Prostate gland (tissue), 2 donors: ENCODE measurements around the gene SUSD3. TPM values are rescaled to one million over a fixed set of nuclear protein-coding genes. Genes with fewer than 3 reads are reported as not detected.
A peak's percentile ranks its signal among the peaks of the same experiment; 100 is the strongest.

ENCODE experiments used
- DNase-seq: peaks from one replicate; pipeline ENCODE4 v3.0.0-alpha.2; 2019; ENCODE audit warnings: low spot score
- H3K27ac ChIP-seq, 2 donors: fragments of 200-600 bp; sonication (generic); 2 replicates each; pipeline ENCODE4 v1.5.1; 2017 to 2019
- H3K27me3 ChIP-seq: fragments of 200-600 bp; sonication (generic); replicated peaks from 2 replicates; pipeline ENCODE4 v1.5.1; 2019; ENCODE audit not compliant: insufficient read depth
- H3K36me3 ChIP-seq, 2 donors: fragments of 200-600 bp; sonication (generic); 1 replicate in 1 of 2; 2 replicates in 1 of 2; pipeline versions ENCODE4 v1.5.1 to v1.8.1; 2017 to 2019
- H3K4me1 ChIP-seq: fragments of 200-600 bp; sonication (generic); replicated peaks from 2 replicates; pipeline ENCODE4 v1.5.1; 2019
- H3K4me3 ChIP-seq, 2 donors: fragments of 200-600 bp; sonication (generic); 2 replicates each; pipeline ENCODE4 v1.5.1; 2017 to 2019
- H3K9me3 ChIP-seq: fragments of 200-600 bp; sonication (generic); 2 replicates; pipeline ENCODE4 v1.5.1; 2017
- POLR2A ChIP-seq: fragments of 450-650 bp; IDR thresholded peaks from one replicate; pipeline ENCODE4 v1.6.1; 2016; ENCODE audit warnings: antibody characterized with exemption, mild to moderate bottlenecking
- POLR2AphosphoS5 ChIP-seq: sonication (generic); formaldehyde crosslinking; IDR thresholded peaks from one replicate; pipeline ENCODE4 v1.6.1; 2017; ENCODE audit warnings: antibody characterized with exemption
- WGBS: methylation state at CpG from one replicate; pipeline ENCODE4 v1.1.5; 2018; 5-methylcytosine and 5-hydroxymethylcytosine counted together
- intact Hi-C: fragments of 100-400 bp; cut with DNase I; formaldehyde crosslinking; loops from one replicate; pipeline ENCODE4 v1.14.2; 2022
- total RNA-seq, 2 donors: library from RNA; depleted of rRNA; stranded (reverse); fragments of >200 nt; gene quantifications; one replicate each; pipeline ENCODE4 v1.1.0, GENCODE V29; 2016
- TF ChIP-seq, protein P1 (sequence below), 4 experiments: fragments of 200-600 bp in 2 of 4; fragments of 450-650 bp in 2 of 4; sonication (generic) in 2 of 4; IDR thresholded peaks; 1 replicate in 3 of 4; 2 replicates in 1 of 4; pipeline ENCODE4 v1.5.1; 2016 to 2019; ENCODE audit warnings: antibody characterized with exemption in 4 of 4, mild to moderate bottlenecking in 2 of 4, moderate library complexity in 2 of 4

Gene SUSD3
- total RNA-seq, 2 donors from 2014 or later: 2.2 to 471 TPM

GRCh38 chr9:93125331-93125894, 66.9 kb downstream of the SUSD3 start:
- H3K9me3 ChIP-seq: no peaks in the 10 kb centered on the region
- no peak overlapping the region for H3K27ac ChIP-seq
- peaks cover 12% of the 10 kb centered on the region for H3K4me1 ChIP-seq
- no peak overlapping the region for H3K4me3 ChIP-seq
- no peaks in the 10 kb centered on the region for H3K36me3 ChIP-seq
- H3K27me3 ChIP-seq: no peaks in the 10 kb centered on the region
- TF ChIP-seq POLR2A (no peak), POLR2AphosphoS5 (no peak)
- TF ChIP-seq, protein P1, sequence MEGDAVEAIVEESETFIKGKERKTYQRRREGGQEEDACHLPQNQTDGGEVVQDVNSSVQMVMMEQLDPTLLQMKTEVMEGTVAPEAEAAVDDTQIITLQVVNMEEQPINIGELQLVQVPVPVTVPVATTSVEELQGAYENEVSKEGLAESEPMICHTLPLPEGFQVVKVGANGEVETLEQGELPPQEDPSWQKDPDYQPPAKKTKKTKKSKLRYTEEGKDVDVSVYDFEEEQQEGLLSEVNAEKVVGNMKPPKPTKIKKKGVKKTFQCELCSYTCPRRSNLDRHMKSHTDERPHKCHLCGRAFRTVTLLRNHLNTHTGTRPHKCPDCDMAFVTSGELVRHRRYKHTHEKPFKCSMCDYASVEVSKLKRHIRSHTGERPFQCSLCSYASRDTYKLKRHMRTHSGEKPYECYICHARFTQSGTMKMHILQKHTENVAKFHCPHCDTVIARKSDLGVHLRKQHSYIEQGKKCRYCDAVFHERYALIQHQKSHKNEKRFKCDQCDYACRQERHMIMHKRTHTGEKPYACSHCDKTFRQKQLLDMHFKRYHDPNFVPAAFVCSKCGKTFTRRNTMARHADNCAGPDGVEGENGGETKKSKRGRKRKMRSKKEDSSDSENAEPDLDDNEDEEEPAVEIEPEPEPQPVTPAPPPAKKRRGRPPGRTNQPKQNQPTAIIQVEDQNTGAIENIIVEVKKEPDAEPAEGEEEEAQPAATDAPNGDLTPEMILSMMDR (IDR thresholded peaks at IDR 0.05): no peak
- no peak for DNase-seq
- WGBS: 91% methylated on average over 10 of the region's 10 CpGs
- intact Hi-C loops: no loop called here

DNA sequence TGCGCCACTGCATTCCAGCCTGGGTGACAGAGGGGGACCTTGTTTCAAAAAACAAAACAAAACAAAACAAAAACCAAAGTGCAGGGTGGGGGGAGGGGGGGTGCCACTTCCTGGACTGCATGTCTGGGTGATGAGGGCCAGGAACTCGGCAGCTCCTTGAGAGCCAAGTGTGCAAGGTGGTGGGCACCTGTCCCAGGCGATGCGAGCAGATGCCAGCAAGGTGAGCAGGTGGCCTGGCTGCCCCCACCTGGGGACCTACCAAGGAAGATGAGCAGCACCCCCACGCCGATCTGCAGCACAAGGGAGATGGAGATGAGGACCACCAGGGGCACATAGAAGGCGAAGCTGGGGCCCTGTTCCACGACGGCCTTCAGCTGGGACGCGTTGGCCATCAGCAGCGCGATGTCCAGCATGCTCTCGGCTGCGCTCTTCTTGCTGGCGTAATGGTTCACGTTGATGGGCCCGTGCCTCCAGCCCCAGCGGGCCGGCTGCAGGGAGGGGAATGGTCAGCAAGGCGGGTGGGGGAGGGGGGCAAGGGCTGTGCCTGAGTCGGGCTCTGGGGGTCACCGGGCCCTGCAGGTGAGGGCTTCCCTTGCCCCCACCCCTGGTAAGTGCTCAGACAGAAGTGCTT, 67.8 kb downstream of the SUSD3 start:
- 76% methylated on average over 20 of the region's 23 CpGs for WGBS
- Histone ChIP-seq H3K4me1 (peaks cover 20% of the 10 kb centered on the region), H3K27me3 (no peaks in the 10 kb centered on the region), H3K9me3 (no peaks in the 10 kb centered on the region), H3K4me3 (no peak overlapping the region), H3K36me3 (no peaks in the 10 kb centered on the region), H3K27ac (peak overlapping the region; percentile 54 to 60)
- no peak for DNase-seq
- TF ChIP-seq POLR2A (no peak), POLR2AphosphoS5 (no peak)
- TF ChIP-seq, protein P1 (IDR thresholded peaks at IDR 0.05): no peak
- intact Hi-C loops: no loop called here

DNA sequence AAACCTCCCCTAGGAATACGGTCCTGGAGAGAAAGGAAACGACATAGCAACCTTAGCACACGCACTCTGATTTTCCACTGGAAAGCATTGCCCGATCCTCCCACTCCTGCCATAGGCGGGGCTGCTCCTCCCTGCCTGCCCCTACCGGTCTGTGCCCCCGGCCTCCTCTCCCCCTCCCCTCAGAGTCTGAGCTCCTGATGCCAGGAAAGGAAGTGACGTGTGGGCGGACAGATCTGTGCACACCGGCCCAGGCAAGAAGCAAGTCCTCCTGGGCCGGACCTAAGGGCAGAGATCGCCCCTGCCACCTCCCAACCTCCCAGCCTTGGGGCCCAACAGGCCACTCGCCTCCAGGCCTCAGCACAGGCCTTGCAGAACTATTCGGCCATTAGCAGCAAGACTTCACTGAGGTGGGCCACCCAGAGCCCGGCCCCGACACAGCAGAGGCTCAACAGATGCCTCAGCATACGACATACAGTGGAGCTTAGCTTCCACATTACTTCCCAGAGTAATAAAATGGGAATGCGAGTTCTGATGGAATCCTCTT, 68.4 kb downstream of the SUSD3 start:
- no peaks in the 10 kb centered on the region for H3K36me3 ChIP-seq
- peaks cover 26% of the 10 kb centered on the region for H3K4me1 ChIP-seq
- H3K27me3 ChIP-seq: no peaks in the 10 kb centered on the region
- H3K27ac ChIP-seq: peak overlapping the region; percentile 54 to 60
- 14% methylated on average over 15 of the region's 18 CpGs for WGBS
- peak; percentile 49 for DNase-seq
- TF ChIP-seq, protein P1 (IDR thresholded peaks at IDR 0.05): no peak
- TF ChIP-seq POLR2AphosphoS5 (no peak), POLR2A (no peak)
- H3K9me3 ChIP-seq: no peaks in the 10 kb centered on the region
- no peak overlapping the region for H3K4me3 ChIP-seq
- intact Hi-C loops: no loop called here

DNA sequence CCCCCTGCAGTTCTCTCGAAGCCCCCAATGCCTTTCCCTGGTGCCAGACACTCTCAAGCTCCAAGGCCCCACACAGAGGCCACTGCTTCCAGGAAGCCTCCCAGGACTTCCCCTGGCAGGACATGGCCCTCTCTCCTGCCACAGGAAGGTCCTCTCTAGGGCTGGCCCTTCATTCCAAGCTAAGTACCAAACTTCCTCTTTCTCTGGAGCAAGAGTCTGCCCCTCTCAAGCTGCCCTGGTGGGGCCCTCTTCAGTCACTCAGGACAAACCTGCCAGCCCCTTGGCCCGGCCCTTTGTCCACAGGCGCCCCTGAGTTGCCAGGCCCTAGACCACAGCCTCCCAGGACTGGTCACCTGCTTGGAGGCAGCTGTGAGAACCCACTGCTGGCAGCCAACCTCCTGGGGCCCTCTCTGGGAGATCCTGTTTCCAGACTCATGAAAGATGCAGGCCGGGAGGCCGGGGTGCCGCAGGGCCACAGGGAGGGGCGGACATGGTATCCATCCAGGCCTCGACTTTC, 69.0 kb downstream of the SUSD3 start:
- intact Hi-C loops: no loop called here
- TF ChIP-seq, protein P1 (IDR thresholded peaks at IDR 0.05): no peak
- TF ChIP-seq POLR2A (no peak), POLR2AphosphoS5 (no peak)
- H3K9me3 ChIP-seq: no peaks in the 10 kb centered on the region
- peaks cover 31% of the 10 kb centered on the region for H3K4me1 ChIP-seq
- DNase-seq: no peak
- peak overlapping the region; percentile 54 to 60 for H3K27ac ChIP-seq
- WGBS: 37% methylated on average over 8 of the region's 8 CpGs
- H3K4me3 ChIP-seq: no peak overlapping the region
- H3K27me3 ChIP-seq: no peaks in the 10 kb centered on the region
- no peaks in the 10 kb centered on the region for H3K36me3 ChIP-seq
